KMS-11 (cell line): Measurements from ENCODE around the gene COPS2.

Experiments used
- H2AFZ ChIP-seq: fragments of 200-600 bp; sonication (generic); 2 replicates; pipeline ENCODE4 v1.6.1; 2016; ENCODE audit warnings: antibody characterized with exemption, mixed run types, low read depth
- H3K27ac ChIP-seq: fragments of 200-600 bp; sonication (generic); 2 replicates; pipeline ENCODE4 v1.6.1; 2016; ENCODE audit warnings: mild to moderate bottlenecking, mixed run types
- H3K27me3 ChIP-seq: fragments of 200-600 bp; sonication (generic); 2 replicates; pipeline ENCODE4 v1.6.1; 2017; ENCODE audit warnings: mild to moderate bottlenecking, low read depth, mixed run types, moderate library complexity; ENCODE audit not compliant: insufficient read depth
- H3K36me3 ChIP-seq: fragments of 200-600 bp; sonication (generic); 2 replicates; pipeline ENCODE4 v1.6.1; 2017; ENCODE audit warnings: mild to moderate bottlenecking, mixed run types; ENCODE audit not compliant: insufficient read depth
- H3K4me1 ChIP-seq: fragments of 200-600 bp; sonication (generic); 2 replicates; pipeline ENCODE4 v1.6.1; 2016; ENCODE audit warnings: mild to moderate bottlenecking, low read depth, mixed run types; ENCODE audit not compliant: poor library complexity, severe bottlenecking
- H3K4me2 ChIP-seq: fragments of 200-600 bp; sonication (generic); 2 replicates; pipeline ENCODE4 v1.7.0; 2016; ENCODE audit warnings: mild to moderate bottlenecking, mixed run types
- H3K4me3 ChIP-seq: fragments of 200-600 bp; sonication (generic); IDR thresholded peaks from 2 replicates; pipeline ENCODE4 v1.6.1; 2017; ENCODE audit warnings: low read depth, low read length, mixed read lengths; ENCODE audit not compliant: insufficient read depth
- H3K79me2 ChIP-seq: fragments of 200-600 bp; sonication (generic); 2 replicates; pipeline ENCODE4 v1.6.1; 2016; ENCODE audit warnings: low read depth, mixed run types; ENCODE audit not compliant: insufficient read depth
- H3K9ac ChIP-seq: fragments of 200-600 bp; sonication (generic); 2 replicates; pipeline ENCODE4 v1.6.1; 2016; ENCODE audit warnings: mild to moderate bottlenecking, mixed run types
- H4K20me1 ChIP-seq: fragments of 200-600 bp; sonication (generic); 2 replicates; pipeline ENCODE4 v1.6.1; 2016; ENCODE audit warnings: mild to moderate bottlenecking, mixed run types; ENCODE audit not compliant: insufficient read depth
- TF ChIP-seq, protein P1 (sequence below): fragments of 200-600 bp; sonication (generic); conservative IDR thresholded peaks from 2 replicates; pipeline ENCODE4 v1.6.1; 2017; ENCODE audit warnings: low read depth, mild to moderate bottlenecking, antibody characterized with exemption, low read length, moderate library complexity, mixed read lengths

The COPS2 gene

DNA sequence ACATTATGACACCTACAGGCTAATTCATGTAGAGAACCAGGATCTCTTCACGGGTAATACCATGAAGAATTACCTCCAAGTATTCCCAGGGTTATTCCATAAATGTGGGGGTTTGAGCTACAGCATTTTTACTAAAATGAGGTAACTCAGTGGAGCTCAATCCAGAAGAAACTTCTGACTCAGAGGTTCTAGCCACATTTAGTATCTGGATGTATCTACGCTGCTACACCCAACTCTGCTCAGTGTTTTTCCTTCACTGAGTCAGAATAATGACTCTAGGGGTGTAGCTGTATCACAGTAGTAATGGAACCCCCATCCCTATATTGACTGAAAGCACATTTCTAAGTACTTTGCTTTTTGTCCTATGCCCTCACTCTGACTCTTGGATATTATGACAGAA, 52.4 kb downstream of the COPS2 start:
- no peaks in the 10 kb centered on the region for H3K79me2 ChIP-seq
- no peaks in the 10 kb centered on the region for H3K27me3 ChIP-seq
- no peak overlapping the region for H3K4me2 ChIP-seq
- H2AFZ ChIP-seq: no peak overlapping the region
- H3K36me3 ChIP-seq: 0 out of 2 replicates have a peak, but pooled peaks cover 4% of the 10 kb centered on the region
- H4K20me1 ChIP-seq: no peaks in the 10 kb centered on the region
- H3K27ac ChIP-seq: no peak overlapping the region
- no peaks in the 10 kb centered on the region for H3K4me1 ChIP-seq
- TF ChIP-seq, protein P1, sequence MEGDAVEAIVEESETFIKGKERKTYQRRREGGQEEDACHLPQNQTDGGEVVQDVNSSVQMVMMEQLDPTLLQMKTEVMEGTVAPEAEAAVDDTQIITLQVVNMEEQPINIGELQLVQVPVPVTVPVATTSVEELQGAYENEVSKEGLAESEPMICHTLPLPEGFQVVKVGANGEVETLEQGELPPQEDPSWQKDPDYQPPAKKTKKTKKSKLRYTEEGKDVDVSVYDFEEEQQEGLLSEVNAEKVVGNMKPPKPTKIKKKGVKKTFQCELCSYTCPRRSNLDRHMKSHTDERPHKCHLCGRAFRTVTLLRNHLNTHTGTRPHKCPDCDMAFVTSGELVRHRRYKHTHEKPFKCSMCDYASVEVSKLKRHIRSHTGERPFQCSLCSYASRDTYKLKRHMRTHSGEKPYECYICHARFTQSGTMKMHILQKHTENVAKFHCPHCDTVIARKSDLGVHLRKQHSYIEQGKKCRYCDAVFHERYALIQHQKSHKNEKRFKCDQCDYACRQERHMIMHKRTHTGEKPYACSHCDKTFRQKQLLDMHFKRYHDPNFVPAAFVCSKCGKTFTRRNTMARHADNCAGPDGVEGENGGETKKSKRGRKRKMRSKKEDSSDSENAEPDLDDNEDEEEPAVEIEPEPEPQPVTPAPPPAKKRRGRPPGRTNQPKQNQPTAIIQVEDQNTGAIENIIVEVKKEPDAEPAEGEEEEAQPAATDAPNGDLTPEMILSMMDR: no peak
- no peak overlapping the region for H3K4me3 ChIP-seq
- no peak overlapping the region for H3K9ac ChIP-seq

DNA sequence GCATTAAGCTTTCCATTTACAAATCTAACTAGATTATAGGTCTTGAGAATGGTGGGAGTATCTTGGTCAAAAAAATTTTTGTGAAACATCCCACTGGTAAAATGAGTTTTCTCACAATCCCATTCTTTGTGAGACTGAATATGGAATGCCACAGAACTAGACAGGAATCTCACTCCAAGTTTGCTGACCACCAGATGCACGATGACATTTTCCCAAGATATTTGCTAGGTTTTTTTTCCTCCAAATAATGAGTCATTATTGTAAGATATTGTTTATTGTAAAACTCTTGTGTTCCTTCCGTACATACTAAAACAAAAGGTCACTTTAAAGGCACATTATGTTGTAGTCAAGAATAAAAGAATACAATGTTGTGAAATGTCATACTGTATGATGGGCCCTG, 53.9 kb downstream of the COPS2 start:
- no peak overlapping the region for H3K27ac ChIP-seq

DNA sequence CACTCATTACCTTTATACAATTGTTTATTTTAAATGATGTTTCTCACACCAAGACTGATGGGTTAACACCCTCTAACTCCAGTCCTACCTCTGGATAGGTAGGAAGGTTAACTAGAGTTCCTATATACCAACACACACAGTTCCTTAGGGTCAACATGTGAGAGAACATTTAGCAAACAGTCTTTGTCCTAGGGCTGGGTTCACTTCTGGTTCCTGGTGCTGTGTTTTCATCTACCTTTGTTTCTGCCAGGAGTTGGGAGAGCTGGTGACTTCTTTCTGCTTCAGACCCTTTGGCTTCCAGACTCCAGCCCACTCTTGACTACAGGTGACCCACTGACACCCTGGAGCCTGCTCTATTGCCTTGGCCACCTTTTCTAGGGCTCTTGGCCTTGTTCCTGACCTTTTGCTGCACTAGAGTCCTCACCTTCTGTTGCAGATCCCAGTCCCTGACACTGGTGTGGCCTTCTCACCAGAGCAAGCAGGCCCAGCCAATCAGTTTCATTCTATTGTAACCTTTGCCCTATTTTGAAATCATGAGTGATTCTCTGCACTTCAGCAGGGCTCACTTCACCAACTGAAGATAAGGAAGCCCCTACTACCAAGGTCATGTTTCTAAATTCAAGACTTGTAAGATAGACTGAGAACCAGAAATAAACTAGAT, 59.2 kb downstream of the COPS2 start:
- TF ChIP-seq, protein P1: no peak
- no peak overlapping the region for H3K9ac ChIP-seq
- no peaks in the 10 kb centered on the region for H3K27me3 ChIP-seq
- H3K4me3 ChIP-seq: no peak overlapping the region
- no peaks in the 10 kb centered on the region for H3K36me3 ChIP-seq
- no peaks in the 10 kb centered on the region for H3K4me1 ChIP-seq
- no peaks in the 10 kb centered on the region for H3K79me2 ChIP-seq
- H3K4me2 ChIP-seq: no peak overlapping the region
- no peak overlapping the region for H3K27ac ChIP-seq
- H4K20me1 ChIP-seq: no peaks in the 10 kb centered on the region
- no peak overlapping the region for H2AFZ ChIP-seq

More for the DNA sequence above, 53.9 kb downstream of the COPS2 start:
- no peaks in the 10 kb centered on the region for H4K20me1 ChIP-seq
- no peaks in the 10 kb centered on the region for H3K27me3 ChIP-seq
- H3K79me2 ChIP-seq: no peaks in the 10 kb centered on the region
- 0 out of 2 replicates have a peak, but pooled peaks cover 4% of the 10 kb centered on the region for H3K36me3 ChIP-seq
- H3K4me1 ChIP-seq: no peaks in the 10 kb centered on the region
- no peak overlapping the region for H3K9ac ChIP-seq
- no peak overlapping the region for H2AFZ ChIP-seq
- no peak overlapping the region for H3K4me3 ChIP-seq
- TF ChIP-seq, protein P1: no peak
- no peak overlapping the region for H3K4me2 ChIP-seq

DNA sequence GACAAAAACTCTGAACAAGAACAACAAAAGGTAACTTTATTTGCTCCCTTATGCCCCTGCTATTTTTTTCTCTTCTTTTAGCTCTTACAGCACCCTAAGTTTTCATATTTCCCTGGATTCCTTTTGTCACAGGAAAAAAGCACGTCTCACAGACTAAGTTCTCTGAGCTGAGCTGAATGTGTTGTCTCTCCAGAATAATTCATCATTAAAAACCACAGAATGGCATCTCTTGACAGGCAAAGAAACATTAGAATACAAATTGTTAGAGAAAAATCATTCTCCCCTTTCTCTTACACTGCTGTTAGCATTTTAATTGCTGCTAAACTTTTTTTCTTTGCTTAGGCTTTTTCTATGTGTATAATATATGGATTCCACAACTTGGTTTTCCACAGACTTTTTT, 60.5 kb downstream of the COPS2 start:
- H3K27me3 ChIP-seq: no peaks in the 10 kb centered on the region
- H3K4me1 ChIP-seq: no peaks in the 10 kb centered on the region
- no peaks in the 10 kb centered on the region for H3K36me3 ChIP-seq
- TF ChIP-seq, protein P1: no peak
- no peak overlapping the region for H3K27ac ChIP-seq
- no peak overlapping the region for H3K9ac ChIP-seq
- H3K4me3 ChIP-seq: no peak overlapping the region
- H2AFZ ChIP-seq: no peak overlapping the region
- no peaks in the 10 kb centered on the region for H4K20me1 ChIP-seq
- no peak overlapping the region for H3K4me2 ChIP-seq
- no peaks in the 10 kb centered on the region for H3K79me2 ChIP-seq
